ENCODE data around the gene CYP19A1. TPM values are rescaled to one million over a fixed set of nuclear protein-coding genes. Genes with fewer than 3 reads are reported as not detected.

The CYP19A1 gene
- total and polyA plus RNA-seq, 8 donors, result 0.09 to 2.5 (median 0.28) TPM; not detected in 1

DNA sequence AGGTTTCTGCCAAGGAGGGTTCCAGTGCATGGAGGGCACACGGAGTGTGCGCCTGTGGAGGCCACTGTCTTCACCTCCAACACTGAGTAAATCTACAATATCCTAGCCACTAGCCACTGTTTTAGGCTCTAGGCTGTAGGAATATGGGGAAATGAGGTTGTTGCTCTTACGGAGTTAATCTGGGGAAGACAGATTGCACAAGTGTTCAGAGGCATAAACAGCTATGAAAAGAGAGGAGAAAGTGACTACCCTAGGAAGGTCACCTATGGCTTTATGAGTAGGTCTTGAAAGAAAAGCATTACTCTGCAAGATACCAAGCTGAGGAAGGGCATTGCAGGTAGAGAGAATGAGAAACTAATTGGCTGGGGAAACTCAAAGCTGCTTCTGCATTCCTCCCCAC, 85.7 kb downstream of the CYP19A1 start:
- TF ChIP-seq, protein P1, sequence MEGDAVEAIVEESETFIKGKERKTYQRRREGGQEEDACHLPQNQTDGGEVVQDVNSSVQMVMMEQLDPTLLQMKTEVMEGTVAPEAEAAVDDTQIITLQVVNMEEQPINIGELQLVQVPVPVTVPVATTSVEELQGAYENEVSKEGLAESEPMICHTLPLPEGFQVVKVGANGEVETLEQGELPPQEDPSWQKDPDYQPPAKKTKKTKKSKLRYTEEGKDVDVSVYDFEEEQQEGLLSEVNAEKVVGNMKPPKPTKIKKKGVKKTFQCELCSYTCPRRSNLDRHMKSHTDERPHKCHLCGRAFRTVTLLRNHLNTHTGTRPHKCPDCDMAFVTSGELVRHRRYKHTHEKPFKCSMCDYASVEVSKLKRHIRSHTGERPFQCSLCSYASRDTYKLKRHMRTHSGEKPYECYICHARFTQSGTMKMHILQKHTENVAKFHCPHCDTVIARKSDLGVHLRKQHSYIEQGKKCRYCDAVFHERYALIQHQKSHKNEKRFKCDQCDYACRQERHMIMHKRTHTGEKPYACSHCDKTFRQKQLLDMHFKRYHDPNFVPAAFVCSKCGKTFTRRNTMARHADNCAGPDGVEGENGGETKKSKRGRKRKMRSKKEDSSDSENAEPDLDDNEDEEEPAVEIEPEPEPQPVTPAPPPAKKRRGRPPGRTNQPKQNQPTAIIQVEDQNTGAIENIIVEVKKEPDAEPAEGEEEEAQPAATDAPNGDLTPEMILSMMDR (IDR thresholded peaks at IDR 0.05), result no peak
- no peak for ATAC-seq
- Histone ChIP-seq H3K27ac (no peak overlapping the region), H3K36me3 (no peaks in the 10 kb centered on the region), H3K4me1 (peaks cover 0 to 11% (median 2%) of the 10 kb centered on the region in 3 donors), H3K9me3 (no peaks in the 10 kb centered on the region), H3K4me3 (no peak overlapping the region), H3K27me3 (no peaks in the 10 kb centered on the region)
- DNase-seq, result no peak
- no peak for FAIRE-seq
- WGBS, 2 donors, result 94 to 95% methylated on average over 3 of the region's 3 CpGs
- intact Hi-C loops (cut with DNase I), result no loop called here

DNA sequence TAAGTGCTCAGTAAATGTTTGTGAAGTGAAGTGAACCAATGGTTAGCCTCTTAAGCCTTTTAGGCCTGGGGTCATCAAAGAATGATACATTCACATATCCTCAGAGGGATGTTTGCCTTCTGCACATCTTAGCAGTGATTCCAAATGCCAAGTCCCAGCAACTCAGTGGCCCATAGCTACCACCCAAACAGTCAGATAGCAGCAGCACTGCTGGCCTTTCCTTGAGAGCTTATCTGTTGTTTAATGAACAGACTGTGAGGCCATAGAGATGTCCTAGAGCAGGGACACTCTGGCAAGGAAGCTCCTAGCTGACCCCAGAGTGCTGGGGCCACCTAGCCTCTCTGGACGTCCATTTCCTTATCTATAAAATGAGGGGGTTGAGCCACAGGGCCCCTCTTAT, 86.8 kb downstream of the CYP19A1 start:
- WGBS, 2 donors, result 54 to 57% methylated on average over 1 of the region's 1 CpG
- no peak for DNase-seq

DNA sequence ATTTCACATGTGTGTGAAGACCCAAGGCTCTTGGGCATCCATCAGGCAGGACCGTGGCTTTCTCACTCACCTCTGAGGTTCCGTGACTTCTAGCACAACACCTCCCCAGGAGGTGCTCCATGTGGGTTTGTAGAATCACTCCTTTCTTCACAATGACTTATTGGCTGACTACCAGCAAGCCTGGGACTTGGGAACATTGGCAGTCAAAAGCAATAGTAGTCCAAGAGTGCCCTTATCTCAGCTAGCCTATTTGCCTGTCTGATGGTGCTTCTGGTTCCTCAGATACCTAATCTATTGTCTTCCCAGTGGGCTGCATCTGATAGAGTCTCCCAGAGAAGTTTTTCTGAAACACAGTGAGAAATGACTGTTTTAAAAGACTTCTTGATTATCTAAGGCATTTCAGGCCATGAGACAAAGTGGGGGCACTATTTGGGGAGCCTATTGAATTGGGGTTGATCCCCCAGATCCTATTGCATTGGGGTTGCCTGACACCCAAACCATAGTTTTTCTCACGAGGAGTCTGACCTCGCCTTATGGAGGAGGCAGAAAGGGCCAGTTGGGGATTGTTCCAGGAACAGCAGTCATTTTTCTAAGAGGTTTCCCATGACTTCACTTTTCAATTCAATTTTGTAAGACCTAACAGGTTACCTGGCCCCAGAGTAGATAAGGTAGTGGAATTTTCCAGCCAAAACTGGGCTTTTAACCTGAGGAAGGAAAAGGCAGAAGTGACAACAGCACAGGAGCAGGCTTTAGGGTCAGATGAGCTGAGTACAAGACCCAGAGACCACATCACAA, 88.0 kb downstream of the CYP19A1 start:
- DNase-seq (no peak), ATAC-seq (peak; percentile 46 to 60 (median 58)), FAIRE-seq (no peak)
- Histone ChIP-seq H3K27ac (no peak overlapping the region), H3K4me3 (no peak overlapping the region), H3K4me1 (peaks cover 0 to 3% (median 0%) of the 10 kb centered on the region in 3 donors), H3K27me3 (no peaks in the 10 kb centered on the region), H3K9me3 (no peaks in the 10 kb centered on the region), H3K36me3 (no peaks in the 10 kb centered on the region)
- WGBS, 2 donors, result 45 to 47% methylated on average over 4 of the region's 4 CpGs
- TF ChIP-seq, protein P1 (IDR thresholded peaks at IDR 0.05), result no peak
- intact Hi-C loops (cut with DNase I), result no loop called here

More for the DNA sequence above, 86.8 kb downstream of the CYP19A1 start:
- Histone ChIP-seq H3K4me1 (peaks cover 0 to 11% (median 0%) of the 10 kb centered on the region in 3 donors), H3K4me3 (no peak overlapping the region), H3K9me3 (no peaks in the 10 kb centered on the region), H3K27me3 (no peaks in the 10 kb centered on the region), H3K36me3 (no peaks in the 10 kb centered on the region), H3K27ac (no peak overlapping the region)
- TF ChIP-seq, protein P1 (IDR thresholded peaks at IDR 0.05), result no peak
- ATAC-seq, result no peak
- FAIRE-seq, result no peak
- intact Hi-C loops (cut with DNase I), result no loop called here

DNA sequence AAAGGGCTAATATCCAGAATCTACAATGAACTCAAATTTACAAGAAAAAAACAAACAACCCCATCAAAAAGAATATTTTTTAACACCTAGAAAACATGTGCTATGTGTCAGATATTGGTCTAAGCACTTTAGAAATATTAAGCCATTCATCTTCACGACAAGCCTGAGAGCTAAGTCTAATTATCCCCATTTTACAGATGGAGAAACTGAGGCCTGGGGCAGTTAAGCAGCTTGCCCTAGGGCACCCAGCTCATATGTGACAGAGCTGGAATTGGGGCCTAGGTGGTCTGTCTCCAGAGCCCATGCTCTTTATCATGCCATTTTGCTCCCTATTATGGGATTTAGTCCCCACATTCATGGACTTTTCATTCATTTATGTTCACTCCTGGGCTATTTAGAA, 92.8 kb downstream of the CYP19A1 start:
- 98 to 100% methylated on average over 1 of the region's 1 CpG for WGBS, 2 donors
- Histone ChIP-seq H3K27ac (no peak overlapping the region), H3K27me3 (no peaks in the 10 kb centered on the region), H3K36me3 (no peaks in the 10 kb centered on the region), H3K4me1 (peaks cover 0 to 1% (median 0%) of the 10 kb centered on the region in 3 donors), H3K4me3 (no peak overlapping the region), H3K9me3 (no peaks in the 10 kb centered on the region)
- ATAC-seq (no peak), FAIRE-seq (no peak), DNase-seq (no peak)
- intact Hi-C loops (cut with DNase I), result no loop called here
- TF ChIP-seq, protein P1 (IDR thresholded peaks at IDR 0.05), result no peak

DNA sequence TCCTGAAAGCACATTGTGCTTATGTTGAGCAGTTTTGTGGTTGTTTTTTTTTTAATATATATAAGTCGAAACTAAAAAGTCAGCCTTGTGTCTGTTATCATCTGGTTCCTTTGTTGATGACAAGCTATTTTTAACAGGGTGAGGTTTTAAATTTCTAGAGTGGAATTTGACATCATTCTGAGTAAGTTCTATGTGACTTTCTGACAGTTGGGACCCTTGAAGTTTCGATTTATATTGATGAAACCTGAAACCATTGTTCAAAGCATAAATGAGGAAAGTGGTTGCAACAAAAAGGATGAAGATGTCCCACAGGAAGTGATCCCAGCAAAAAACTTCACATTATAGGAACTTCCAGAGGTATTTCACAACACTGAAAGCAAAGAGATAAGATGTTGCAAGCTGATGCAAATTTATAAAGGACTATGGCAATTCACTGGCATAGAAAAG, 94.0 kb downstream of the CYP19A1 start:
- FAIRE-seq (no peak), ATAC-seq (no peak), DNase-seq (no peak)
- intact Hi-C loops (cut with DNase I), result no loop called here
- H3K36me3 ChIP-seq, result no peaks in the 10 kb centered on the region
- H3K27me3 ChIP-seq, result no peaks in the 10 kb centered on the region
- WGBS, 2 donors, result 63 to 64% methylated on average over 2 of the region's 2 CpGs
- H3K4me1 ChIP-seq, result no peaks in the 10 kb centered on the region
- no peak overlapping the region for H3K4me3 ChIP-seq
- no peak overlapping the region for H3K27ac ChIP-seq
- TF ChIP-seq, protein P1 (IDR thresholded peaks at IDR 0.05), result no peak
- no peaks in the 10 kb centered on the region for H3K9me3 ChIP-seq
